Panc1 (cell line): ENCODE measurements around the gene METTL22. TPM values are rescaled to one million over a fixed set of nuclear protein-coding genes. Genes with fewer than 3 reads are reported as not detected.

Source experiments
- ATAC-seq: fragments of 200-7000 bp; cut with Tn5 transposase; 2 replicates; pipeline ENCODE4 v1.9.1; 2020; ENCODE audit warnings: mild to moderate bottlenecking, moderate library complexity
- BruUV-seq: library from RNA; stranded (reverse); fragments of 400-500 nt; replicated peaks from 2 replicates; lab custom pipeline; 2021; lab: Mats Ljungman, UMichigan
- CTCF ChIA-PET: fragments of 300-600 bp; sonication (Branson Sonifier 250); formaldehyde crosslinking; loops from one replicate; lab custom pipeline; 2022; ENCODE audit warnings: antibody characterized with exemption; lab: Charles Lee
- POLR2A ChIA-PET: fragments of 300-600 bp; sonication (Branson Sonifier 250); formaldehyde crosslinking; loops from one replicate; lab custom pipeline; 2022; ENCODE audit warnings: antibody characterized with exemption; lab: Charles Lee
- DNase-seq: peaks from one replicate; pipeline ENCODE4 v3.0.0-alpha.2; 2010; ENCODE audit warnings: low read depth, low spot score
- H3K27ac ChIP-seq: 2 replicates; pipeline ENCODE4 v1.5.1; 2011; ENCODE audit warnings: mild to moderate bottlenecking, low read length, inconsistent platforms
- H3K27me3 ChIP-seq: fragments of 200-500 bp; sonication (Bioruptor generic); 2 replicates; pipeline ENCODE4 v1.6.0; 2014; ENCODE audit warnings: low read length, inconsistent platforms; ENCODE audit not compliant: control insufficient read depth, insufficient read depth
- H3K36me3 ChIP-seq: fragments of 200-500 bp; sonication (Bioruptor generic); 2 replicates; pipeline ENCODE4 v1.5.1; 2014; ENCODE audit warnings: inconsistent platforms, mild to moderate bottlenecking, low read length, moderate library complexity; ENCODE audit not compliant: control insufficient read depth, insufficient read depth
- H3K4me1 ChIP-seq: 2 replicates; pipeline ENCODE4 v1.5.1; 2011; ENCODE audit warnings: inconsistent platforms, mild to moderate bottlenecking, low read length, moderate library complexity; ENCODE audit not compliant: control insufficient read depth, insufficient read depth
- H3K4me3 ChIP-seq, 2 experiments: 2 replicates each; pipeline ENCODE4 v1.5.1; 2011 to 2012; ENCODE audit warnings: low read depth in 2 of 2, low read length in 2 of 2, mild to moderate bottlenecking in 2 of 2, inconsistent platforms in 1 of 2, moderate library complexity in 1 of 2
- H3K9me3 ChIP-seq: fragments of 200-500 bp; sonication (Bioruptor generic); 2 replicates; pipeline ENCODE4 v1.5.1; 2014; ENCODE audit warnings: low read depth, mild to moderate bottlenecking, inconsistent platforms, low read length, moderate library complexity; ENCODE audit not compliant: control insufficient read depth, insufficient read depth
- CTCF ChIP-seq: fragments of 450-650 bp; IDR thresholded peaks from 2 replicates; pipeline ENCODE4 v1.5.1; 2017; ENCODE audit warnings: mild to moderate bottlenecking
- POLR2AphosphoS5 ChIP-seq: IDR thresholded peaks from 2 replicates; pipeline ENCODE4 v1.6.1; 2012; ENCODE audit warnings: mild to moderate bottlenecking, low read depth, low read length, moderate library complexity
- REST ChIP-seq, 2 experiments: IDR thresholded peaks; 2 replicates each; pipeline ENCODE4 v1.6.1; 2011 to 2012; ENCODE audit warnings: low read depth in 2 of 2, control low read depth in 1 of 2, low read length in 1 of 2, mild to moderate bottlenecking in 1 of 2, moderate library complexity in 1 of 2; ENCODE audit not compliant: insufficient read depth in 1 of 2
- SIN3A ChIP-seq: IDR thresholded peaks from 2 replicates; pipeline ENCODE4 v1.6.1; 2012; ENCODE audit warnings: low read depth, mild to moderate bottlenecking, low read length, moderate library complexity, borderline replicate concordance; ENCODE audit not compliant: insufficient read depth
- TCF7L2 ChIP-seq: IDR thresholded peaks from 2 replicates; pipeline ENCODE4 v1.6.1; 2011; ENCODE audit warnings: mild to moderate bottlenecking, low read depth, low read length, inconsistent platforms
- in situ Hi-C: cut with HindIII; loops from 2 replicates; pipeline ENCODE4 v1.10.0; 2016; ENCODE audit warnings: low sequenced_read_pairs, low pct_unique_long_range_greater_than_20kb
- intact Hi-C: fragments of 100-400 bp; cut with micrococcal nuclease; formaldehyde crosslinking; loops from one replicate; pipeline ENCODE4 v1.10.0; 2022; ENCODE audit not compliant: unreplicated experiment
- total RNA-seq: library from RNA; stranded (reverse); gene quantifications from one replicate; pipeline ENCODE4 v1.2.1, GENCODE V29; 2021; ENCODE audit not compliant: unreplicated experiment

The METTL22 gene
- total RNA-seq, 1 experiment from 2014 or later = 31.8 TPM

DNA sequence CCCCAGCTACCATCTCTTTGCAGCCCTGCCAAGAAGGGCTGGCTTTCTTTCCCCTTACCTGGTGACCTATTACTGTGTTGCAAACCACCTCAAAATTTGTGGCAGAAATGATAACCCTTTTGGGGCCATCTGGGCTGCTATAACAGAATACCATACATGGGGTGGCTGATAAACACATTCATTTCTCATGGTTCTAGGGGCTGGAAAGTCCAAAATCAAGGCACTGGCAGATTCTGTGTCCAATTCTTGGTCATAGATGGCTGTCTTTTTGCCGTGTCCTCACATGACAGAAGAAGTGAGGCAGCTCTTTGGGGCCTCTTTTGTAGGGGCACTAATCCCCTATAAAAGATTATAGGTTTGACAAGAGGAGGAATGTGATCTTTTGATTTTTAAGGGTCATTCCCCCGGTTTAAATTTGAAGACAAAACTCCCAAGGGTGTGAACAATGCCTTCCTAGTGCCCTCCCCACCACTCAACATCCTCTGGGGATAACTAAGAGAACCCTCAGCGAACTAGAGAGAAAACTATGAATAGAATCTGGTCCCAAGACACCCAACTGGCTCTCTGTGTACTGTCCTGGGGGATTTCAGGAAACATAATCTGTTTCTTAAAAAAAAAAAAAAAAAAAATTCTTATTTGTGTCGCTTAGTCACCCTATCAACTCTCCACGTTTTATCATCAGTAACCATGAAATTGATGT, 1.7 kb upstream of the METTL22 start:
- ChIA-PET POLR2A (no interaction called here), CTCF (no interaction called here)
- in situ Hi-C loops (no loop called here), intact Hi-C loops (no loop called here)
- no peaks in the 10 kb centered on the region for H3K4me1 ChIP-seq
- no peak overlapping the region for H3K27ac ChIP-seq
- TF ChIP-seq POLR2AphosphoS5 (no peak), TCF7L2 (no peak), REST (IDR thresholded peaks at IDR 0.05; ENCODE audit: insufficient read depth in 1 of 2, low read depth in 2 of 2, low read length in 1 of 2) (no peak), SIN3A (no peak), CTCF (no peak)
- no peaks in the 10 kb centered on the region for H3K36me3 ChIP-seq
- ATAC-seq (no peak), DNase-seq (no peak)
- peaks cover 2% of the 10 kb centered on the region; the same call in 1 of the 2 replicates for H3K27me3 ChIP-seq
- H3K9me3 ChIP-seq = no peaks in the 10 kb centered on the region
- no peak overlapping the region for H3K4me3 ChIP-seq
- BruUV-seq = no TSS peak

- ATAC-seq (no peak), DNase-seq (no peak)
- CTCF ChIA-PET = no interaction called here
- Histone ChIP-seq H3K27me3 (peaks cover 2% of the 10 kb centered on the region; the same call in 1 of the 2 replicates), H3K4me3 (no peak overlapping the region), H3K27ac (no peak overlapping the region), H3K36me3 (peaks cover 2% of the 10 kb centered on the region; the same call in 1 of the 2 replicates), H3K9me3 (no peaks in the 10 kb centered on the region), H3K4me1 (no peaks in the 10 kb centered on the region)
- in situ Hi-C loops (no loop called here), intact Hi-C loops (no loop called here)
- POLR2A ChIA-PET = no interaction called here
- BruUV-seq = no TSS peak
- no peak for TF ChIP-seq SIN3A
- TF ChIP-seq TCF7L2 = no peak
- no peak for TF ChIP-seq POLR2AphosphoS5
- no peak for TF ChIP-seq CTCF
- no peak for TF ChIP-seq REST (IDR thresholded peaks at IDR 0.05; ENCODE audit: insufficient read depth in 1 of 2, low read depth in 2 of 2, low read length in 1 of 2)
Measured at GRCh38 chr16:8620535-8620934, 963 bp upstream of the METTL22 start.
